ENCODE results near the gene IL17REL.

Gene IL17REL

DNA sequence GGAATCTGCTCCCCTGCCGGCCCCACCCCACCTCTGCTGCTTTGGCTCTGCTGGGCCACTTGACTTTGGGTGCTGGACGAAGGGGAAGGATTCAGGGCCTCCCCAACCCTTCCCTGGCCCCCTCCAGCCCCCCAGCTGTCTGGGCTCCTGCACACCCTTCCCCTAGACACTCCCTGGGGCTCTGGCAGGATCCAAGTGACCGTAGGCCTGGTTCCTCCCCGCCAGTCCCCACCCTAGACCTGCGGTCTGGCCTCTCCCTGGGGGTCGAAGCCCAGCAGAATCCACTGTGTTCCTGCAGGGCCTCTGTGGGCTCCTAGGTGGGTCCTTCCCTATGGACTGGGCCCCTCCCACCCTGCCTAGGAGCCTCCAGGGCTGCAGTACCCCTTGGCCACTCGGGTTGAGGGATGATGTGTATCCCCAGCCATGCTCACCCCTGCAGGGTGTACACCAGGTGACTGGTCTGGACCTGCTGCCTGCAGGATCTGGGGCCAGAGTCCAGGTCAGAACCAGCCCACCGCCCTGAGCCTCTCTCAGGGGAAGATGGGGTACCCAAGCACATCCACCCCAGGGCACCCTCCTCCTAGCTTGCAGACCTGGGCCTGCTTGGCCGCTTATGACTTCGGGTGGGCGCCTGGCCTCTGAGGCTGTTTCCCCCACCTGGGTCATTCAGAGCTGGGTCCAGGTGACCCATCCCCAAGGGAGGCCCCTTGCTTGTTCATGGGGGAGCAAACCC, 46.4 kb downstream of the IL17REL start:
- no peak for DNase-seq

DNA sequence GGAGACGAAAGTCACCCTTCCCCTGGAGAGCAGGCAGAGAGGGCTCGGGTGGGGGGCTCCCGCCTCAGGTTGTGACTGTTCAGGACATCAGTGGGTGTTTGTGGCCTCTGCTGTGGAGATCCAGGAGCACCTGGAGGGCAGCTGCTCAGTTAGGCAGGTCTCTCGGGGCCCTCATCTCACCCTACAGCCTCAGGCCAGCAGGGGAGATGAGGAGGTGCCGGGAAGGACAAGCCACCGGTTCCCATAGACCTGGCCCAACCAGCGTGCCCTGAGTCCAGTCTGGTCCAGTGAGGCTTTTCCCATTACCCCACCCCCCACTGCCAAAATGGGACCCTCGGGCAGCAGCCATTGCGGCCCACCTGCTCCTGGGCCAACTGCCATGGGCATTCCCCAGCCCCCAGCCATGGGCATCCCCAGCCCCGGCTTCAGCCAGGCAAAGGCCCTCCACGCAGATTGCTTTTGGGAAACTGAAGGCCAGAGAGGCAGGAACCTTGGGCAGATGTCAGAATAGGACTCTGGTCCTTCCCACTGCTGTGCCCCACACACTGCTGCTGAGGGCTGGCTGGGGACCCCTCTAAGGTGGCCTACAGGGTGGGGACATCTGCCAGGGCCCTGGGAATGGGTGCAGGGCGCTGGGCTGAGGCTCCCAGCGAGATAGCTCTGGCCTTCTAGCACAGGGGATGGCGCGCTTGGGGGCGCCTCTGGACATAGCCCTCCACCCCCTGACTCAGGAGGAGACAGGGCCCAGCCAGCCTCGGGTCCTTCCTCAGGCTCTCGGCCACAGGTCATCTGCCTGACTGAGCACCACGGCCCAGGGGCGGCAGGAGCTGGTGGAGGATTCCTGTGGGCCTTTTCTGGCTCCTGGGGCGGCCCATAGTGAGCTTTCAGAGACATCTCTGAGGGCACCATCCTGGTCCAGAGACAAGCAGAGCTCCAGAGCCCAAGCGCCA, 47.2 kb downstream of the IL17REL start:
- DNase-seq = no peak

DNA sequence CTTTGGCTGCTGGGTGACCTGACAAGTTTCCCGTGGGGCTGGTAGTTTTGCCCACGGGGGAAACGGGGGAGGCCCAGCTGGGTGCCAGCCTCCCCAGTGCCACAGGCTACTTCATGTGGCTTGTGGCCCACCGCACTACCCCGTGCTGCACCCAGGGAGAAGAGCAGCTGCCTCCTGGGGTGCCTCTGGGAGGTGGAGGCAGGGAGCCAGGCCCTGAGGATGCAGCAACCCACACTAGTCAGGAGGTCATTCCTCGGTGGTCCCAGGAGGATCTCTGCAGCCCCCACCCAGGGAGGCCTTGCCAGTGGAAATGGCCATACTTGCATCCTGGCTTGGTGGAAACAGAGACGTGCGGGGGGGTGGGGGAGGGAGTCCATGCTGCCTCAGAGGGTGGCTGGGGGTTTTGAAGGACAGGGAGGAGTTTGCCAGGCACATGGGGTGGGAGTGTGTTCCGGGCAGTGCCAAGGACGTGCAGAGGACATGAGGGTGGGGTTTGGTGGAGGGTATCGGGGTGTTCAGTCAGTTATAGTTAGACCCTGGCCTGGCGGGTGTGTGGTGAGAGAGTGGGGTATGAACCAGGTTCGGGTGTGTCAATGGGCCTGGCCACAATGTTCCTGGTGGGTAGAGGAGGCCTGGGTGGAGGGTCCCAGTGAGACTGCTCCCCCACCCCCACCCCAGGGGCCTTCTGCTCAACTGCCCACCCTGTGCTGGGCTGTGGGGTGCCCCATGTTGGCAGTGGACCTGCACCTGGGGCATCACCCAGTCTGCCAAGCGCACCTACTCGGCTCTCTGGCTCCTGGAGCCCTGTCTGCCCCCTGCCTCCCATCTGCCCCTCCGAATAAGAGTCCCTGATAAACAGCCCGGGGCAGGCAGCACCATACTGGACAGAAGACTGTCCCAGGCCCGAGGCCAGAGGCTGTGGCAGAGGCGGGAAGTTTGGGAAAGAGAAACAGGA, 48.2 kb downstream of the IL17REL start:
- no peak for DNase-seq

DNA sequence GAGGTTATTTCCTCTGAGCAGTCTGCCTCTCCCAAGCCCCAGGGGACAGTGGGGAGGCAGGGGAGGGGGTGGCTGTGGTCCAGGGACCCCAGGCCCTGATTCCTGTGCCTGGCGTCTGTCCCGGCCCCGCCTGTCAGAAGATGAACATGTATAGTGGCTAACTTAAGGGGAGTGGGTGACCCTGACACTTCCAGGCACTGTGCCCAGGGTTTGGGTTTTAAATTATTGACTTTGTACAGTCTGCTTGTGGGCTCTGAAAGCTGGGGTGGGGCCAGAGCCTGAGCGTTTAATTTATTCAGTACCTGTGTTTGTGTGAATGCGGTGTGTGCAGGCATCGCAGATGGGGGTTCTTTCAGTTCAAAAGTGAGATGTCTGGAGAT, 48.9 kb downstream of the IL17REL start:
- DNase-seq = no peak

DNA sequence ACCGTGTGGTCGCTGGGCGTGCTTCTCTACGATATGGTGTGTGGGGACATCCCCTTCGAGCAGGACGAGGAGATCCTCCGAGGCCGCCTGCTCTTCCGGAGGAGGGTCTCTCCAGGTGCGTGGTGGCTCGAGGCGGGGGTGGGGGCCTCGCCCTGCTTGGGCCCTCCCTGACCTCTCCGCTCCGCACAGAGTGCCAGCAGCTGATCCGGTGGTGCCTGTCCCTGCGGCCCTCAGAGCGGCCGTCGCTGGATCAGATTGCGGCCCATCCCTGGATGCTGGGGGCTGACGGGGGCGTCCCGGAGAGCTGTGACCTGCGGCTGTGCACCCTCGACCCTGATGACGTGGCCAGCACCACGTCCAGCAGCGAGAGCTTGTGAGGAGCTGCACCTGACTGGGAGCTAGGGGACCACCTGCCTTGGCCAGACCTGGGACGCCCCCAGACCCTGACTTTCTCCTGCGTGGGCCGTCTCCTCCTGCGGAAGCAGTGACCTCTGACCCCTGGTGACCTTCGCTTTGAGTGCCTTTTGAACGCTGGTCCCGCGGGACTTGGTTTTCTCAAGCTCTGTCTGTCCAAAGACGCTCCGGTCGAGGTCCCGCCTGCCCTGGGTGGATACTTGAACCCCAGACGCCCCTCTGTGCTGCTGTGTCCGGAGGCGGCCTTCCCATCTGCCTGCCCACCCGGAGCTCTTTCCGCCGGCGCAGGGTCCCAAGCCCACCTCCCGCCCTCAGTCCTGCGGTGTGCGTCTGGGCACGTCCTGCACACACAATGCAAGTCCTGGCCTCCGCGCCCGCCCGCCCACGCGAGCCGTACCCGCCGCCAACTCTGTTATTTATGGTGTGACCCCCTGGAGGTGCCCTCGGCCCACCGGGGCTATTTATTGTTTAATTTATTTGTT, 49.6 kb downstream of the IL17REL start:
- DNase-seq = no peak

DNA sequence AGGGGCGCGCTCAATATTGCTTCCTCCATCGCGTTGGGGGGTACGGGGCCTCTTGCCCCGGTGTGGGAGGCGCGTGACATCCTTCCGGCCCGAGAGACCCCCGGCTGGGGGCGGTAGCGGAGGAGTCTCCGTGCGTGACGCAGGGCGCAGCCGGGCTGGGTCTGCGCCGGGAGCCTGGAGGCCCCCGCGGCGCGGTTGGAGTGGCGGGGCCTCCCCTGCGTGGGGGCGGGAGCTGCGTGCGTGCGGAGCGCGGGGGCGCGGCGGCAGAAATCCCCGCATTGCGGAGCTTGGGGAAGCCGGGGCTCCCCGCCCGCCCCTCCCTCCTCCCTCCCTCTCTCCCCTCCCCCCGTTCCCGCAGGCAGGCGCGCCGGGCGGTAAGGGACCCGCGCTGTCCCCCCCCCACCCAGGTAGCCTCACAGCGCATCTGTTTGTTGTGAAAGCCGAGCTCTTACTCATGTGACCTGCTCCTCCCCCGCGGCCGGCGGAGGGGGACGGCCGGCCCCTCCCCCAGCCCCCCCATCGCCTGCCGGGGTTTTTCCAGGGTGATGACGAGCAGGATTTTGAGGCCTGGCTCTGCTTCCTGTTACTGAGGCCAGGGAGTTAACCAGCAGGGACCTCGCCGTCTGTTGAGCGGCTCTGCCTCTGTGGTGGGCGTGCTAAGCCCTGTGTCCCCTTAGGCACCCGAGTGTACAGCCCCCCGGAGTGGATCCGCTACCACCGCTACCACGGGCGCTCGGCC, 50.4 kb downstream of the IL17REL start:
- DNase-seq = peak; percentile 45

DNA sequence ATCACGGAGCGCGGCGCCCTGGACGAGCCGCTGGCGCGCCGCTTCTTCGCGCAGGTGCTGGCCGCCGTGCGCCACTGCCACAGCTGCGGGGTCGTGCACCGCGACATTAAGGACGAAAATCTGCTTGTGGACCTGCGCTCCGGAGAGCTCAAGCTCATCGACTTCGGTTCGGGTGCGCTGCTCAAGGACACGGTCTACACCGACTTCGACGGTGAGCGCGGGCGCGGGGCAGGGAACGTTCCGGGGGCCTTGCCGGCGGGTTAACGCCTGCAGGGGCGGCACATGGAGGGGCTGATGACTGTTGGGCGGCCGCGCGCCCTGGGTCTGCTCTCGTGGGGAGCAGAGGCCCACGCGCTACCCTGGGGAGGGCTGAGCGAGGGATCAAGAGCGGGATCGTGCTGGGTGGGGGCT, 51.0 kb downstream of the IL17REL start:
- no peak for DNase-seq

DNA sequence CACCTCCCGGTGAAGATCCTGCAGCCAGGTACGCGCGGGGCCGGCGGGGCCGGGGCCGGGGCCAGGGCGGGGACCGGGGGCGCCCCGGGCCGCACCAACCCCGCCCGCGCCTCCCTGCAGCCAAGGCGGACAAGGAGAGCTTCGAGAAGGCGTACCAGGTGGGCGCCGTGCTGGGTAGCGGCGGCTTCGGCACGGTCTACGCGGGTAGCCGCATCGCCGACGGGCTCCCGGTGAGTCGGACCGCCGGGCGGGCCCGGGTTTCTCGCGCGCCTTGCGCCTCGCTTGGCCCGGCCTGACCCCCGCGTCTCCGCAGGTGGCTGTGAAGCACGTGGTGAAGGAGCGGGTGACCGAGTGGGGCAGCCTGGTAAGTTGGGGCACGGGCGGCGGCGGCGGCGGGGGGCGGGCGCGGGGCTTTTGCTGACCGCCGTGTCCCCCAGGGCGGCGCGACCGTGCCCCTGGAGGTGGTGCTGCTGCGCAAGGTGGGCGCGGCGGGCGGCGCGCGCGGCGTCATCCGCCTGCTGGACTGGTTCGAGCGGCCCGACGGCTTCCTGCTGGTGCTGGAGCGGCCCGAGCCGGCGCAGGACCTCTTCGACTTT, 51.5 kb downstream of the IL17REL start:
- peak; percentile 38 for DNase-seq

DNA sequence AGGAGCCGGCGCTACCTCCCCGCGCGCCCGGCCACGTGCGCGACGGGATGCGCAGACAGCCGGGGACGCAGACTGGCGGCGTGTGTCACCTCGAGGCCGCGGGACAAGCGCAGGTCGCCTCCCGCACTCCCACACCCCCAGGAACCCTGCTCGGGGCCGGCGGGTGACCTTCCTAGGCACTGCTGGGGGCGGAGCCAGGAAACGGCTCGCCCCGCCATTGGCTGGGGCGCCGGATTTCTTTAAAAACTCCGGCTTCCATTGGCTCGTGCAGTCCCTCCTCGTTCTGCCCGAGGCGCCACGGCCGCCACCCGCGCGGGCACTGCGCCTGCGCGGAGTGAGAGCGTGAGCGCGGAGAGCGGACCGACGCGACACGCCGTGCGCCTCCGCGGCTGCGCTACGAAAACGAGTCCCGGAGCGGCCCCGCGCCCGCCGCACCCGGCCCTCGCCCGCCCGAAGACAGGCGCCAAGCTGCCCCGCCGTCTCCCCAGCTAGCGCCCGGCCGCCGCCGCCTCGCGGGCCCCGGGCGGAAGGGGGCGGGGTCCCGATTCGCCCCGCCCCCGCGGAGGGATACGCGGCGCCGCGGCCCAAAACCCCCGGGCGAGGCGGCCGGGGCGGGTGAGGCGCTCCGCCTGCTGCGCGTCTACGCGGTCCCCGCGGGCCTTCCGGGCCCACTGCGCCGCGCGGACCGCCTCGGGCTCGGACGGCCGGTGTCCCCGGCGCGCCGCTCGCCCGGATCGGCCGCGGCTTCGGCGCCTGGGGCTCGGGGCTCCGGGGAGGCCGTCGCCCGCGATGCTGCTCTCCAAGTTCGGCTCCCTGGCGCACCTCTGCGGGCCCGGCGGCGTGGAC, 52.2 kb downstream of the IL17REL start, which contains the start of gene PIM3:
TSS of gene PIM3 (plus strand) at position 614 of the 846 bp plus-strand sequence. CDS start at position 790, 176 bp downstream.
- peak; percentile 97 for DNase-seq

DNA sequence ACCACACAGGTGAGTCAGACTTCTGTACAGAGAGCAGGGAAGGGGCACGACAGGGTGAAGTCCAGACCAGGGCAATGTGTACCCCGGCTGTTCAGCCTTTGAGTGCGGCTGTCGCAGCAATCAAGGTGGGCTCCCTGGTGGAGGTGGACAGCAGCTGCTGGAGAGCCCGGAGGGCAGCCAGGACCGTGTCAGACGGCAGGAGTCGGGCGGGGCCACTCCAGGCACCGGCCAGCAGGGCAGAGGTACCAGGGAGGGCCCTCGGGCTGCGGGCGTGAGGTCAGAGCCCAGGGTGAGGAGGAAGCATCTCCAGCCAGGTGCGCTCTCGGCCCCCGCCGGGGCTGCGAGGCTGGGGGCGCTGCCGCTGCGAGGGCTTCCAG, 52.8 kb downstream of the IL17REL start:
- DNase-seq = no peak

DNA sequence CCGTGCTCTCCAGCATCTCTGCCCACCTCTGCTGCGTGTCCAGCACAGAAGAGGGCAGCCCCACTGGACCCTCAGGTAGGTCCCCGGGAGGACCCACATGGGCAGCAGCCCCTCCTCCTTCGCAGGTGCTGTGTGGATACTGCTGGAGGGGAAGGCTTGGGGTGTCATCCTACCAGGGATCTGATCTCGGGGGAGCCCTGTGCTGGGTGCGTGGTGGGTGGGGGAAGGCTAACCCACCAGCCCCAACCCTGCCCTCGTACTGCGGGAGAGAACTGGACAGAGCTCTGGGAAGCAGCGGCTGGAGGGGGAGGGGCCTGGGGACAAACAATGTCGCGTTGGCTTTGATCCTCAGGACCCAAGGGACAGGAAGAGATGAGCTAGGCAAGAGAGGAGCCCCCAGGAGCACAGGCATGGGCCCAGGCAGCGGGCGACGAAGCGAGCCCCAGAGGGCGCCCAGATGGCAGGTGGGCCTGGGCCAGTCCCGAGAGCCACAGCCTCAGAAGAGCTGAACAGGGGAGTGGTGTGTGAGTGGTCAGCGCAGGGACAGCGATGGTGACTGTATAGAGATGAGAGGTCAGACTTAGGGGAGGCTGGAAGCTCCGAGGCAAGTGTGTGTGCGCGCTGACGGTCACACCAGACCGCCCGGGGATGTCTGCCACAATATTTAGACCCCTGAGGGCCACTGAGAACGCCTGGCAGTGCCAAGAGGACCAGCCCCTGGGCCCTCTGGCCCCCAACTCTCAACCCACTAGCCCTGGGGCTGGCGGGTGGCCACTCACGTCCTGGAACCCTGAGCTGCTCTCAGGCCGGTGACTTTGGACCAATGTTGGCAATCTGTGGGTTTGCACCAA, 53.4 kb downstream of the IL17REL start:
- DNase-seq = no peak

DNA sequence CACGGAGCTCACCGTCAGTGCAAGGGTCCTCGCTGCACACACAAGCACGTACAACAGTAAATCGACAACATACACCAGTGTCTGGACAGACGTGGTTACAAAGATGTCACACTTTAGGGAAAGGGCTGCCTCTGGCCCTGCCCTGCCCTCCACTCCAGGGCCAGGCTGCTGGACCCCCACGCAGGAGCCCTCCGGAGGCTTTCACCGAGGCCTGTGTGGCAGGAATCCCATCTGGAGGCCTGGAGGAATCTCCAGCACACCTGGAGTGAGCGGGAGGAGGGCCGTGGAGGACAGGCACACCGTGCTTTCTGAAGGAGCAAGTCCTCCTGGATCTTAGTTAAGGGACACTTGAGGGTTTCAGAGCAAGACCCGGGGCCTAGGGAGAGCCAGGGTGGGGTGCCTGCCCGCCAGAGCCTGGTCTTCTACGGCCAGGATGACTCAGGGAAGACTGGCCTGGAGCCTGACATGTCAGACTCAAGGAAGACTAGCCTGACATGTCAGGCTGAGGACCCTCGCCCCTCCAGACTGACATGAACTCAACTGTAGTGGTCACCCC, 54.1 kb downstream of the IL17REL start:
- DNase-seq = no peak

DNA sequence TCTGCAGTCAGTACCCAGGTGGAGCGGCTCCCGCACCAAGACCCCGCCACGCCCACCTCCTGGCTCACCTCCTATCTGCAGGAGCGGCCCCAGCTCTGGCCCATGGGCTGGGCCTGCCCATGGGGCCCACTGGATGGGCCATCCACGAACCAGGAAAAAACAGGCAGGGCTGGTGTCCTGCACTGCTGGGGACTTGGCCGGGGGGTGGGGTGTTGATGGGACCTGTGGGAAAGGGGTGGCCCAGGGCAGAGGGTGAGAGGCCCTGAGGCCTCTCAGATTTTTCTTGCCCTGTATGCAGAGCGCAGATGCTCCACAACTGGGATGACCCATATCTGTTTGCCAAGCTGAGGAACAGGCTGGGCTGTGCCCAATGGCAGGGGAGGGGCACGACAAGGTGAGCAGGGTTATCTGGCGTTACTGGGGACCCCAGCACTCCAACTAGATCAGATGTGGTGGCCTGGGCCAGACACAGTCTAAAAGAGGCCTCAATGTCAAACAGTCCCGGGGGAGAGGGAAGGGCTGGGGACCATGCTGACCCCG, 54.7 kb downstream of the IL17REL start:
- DNase-seq = no peak

DNA sequence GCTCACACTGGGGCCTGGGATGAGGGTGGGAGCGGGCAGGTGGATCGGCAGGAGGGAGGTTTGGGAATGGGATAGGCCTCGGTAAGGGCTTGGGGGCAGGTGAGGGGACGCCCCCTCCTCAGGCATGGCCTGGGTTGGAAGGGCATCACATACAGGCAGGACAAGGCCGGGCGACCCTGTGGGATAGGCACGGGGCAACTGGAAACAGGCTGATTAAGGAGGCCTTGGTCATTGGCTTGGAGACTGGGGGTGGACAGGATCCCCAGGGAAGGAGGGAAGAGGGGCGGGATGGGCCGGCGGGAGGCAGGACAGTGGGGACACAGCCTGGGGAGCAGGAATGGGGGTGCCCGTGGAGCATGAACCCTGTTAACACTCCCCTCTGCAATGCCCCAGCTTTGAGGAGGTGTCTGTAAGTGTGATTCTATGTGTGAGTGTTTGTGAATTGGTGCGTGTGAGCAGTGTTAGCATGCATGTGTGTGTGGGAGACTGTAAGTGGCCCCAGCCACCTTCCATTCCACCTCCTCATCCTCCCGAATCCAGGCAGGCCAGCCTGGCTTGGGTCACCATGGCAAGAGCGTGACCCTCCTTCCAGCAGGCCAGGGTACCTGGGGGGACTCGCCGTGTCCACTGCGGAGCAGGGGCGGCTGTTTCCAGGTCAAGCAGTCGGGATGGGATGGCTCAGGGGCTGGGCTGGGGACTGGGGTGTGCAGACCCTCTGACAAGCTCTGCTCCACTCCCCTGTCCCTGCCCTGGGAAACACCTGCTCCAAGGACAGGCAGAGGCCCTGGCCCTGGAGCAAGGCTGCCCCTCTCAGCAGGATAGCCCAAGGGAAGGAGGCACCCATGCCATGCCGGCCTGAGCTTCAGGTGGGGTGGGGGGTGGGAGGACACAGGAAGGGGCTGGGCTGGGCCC, 55.4 kb downstream of the IL17REL start:
- DNase-seq = no peak

DNA sequence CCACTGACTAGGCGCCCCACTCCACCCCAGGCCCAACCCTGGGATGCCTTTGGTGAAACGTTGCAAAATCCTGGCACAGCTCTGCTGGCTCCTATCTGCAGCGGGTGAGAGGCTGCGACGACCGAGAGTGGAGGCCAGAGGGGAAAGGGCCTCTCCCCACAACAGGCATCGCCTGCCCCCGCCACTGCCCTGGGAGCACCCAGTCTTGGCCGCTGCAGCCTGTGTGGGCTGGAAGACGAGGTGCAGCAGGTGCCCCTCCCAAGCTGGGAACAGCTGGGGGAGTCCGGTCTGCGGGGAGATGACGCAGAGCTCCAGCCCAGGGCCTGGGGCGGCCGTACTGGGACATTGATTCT, 56.2 kb downstream of the IL17REL start:
- DNase-seq = no peak

DNA sequence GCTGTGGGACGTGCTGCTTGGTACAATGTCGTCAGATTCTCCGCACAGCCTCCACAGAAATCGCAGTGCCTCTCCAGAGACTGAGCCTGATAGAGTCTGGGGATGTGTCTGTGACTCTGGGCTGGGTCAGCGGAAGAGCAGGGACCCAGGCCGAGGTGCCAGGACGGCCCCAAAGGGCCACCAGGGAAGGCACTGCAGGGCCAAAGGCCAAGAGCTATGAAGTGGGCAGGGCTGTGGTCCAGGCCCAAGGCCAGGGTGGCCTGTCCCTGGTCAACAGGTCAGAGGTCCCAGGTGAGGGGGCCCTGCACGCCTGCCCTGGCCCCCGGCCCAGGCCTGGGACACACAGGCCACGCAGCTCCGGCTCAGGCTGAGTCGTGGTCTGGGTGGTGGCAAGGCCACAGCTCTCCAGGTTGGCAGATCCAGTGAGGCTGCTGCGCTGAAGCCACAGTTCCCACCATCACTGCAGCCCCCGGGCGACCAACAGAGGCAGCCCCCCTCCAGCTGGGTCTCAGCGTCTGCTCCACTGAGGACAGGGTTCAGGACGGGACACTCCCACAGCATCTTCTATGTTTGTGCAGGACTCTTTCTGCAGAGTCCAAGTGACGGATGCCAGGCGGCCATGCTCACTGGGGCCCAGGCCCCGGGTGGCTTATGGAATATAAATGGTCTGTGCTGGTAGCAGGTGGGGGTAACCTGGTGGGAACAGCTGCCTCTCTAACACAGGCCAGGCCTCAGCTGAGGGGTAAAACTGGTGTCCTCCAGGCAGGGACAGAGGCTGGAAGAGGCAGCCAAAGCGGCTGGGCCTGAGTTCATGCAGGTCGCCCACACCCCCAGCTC, 56.8 kb downstream of the IL17REL start:
- no peak for DNase-seq

Data from hematopoietic multipotent progenitor cell treated with erythropoietin and hydrocortisone succinate and interleukin-3 and kit ligand, for 8 days (in vitro differentiated cells).